T-helper 17 cell (primary cell): Measurements from ENCODE around the gene SH3RF3. TPM values are rescaled to one million over a fixed set of nuclear protein-coding genes. Genes with fewer than 3 reads are reported as not detected.

Experiments
- ATAC-seq: fragments of 150-1000 bp; cut with Tn5 transposase; 2 replicates; pipeline ENCODE4 v1.10.0; 2021; ENCODE audit warnings: mild to moderate bottlenecking, moderate library complexity
- DNase-seq, 3 donors: peaks; one replicate each; pipeline versions ENCODE4 v3.0.0 to v3.0.0-alpha.2; 2020 to 2021
- H3K9me3 ChIP-seq: one replicate; pipeline ENCODE4 v1.7.0; 2013; ENCODE audit warnings: low read length, mild to moderate bottlenecking; ENCODE audit not compliant: control insufficient read depth, poor library complexity, severe bottlenecking
- H3K27ac Mint-ChIP-seq: one replicate; pipeline ENCODE4 v1.8.0; 2022; ENCODE audit warnings: mild to moderate bottlenecking, moderate library complexity, mixed read lengths
- H3K27me3 Mint-ChIP-seq: one replicate; pipeline ENCODE4 v1.8.0; 2022; ENCODE audit warnings: mixed read lengths
- H3K36me3 Mint-ChIP-seq: one replicate; pipeline ENCODE4 v1.8.0; 2022; ENCODE audit warnings: low read depth, mixed read lengths
- H3K4me1 Mint-ChIP-seq: one replicate; pipeline ENCODE4 v1.8.0; 2022; ENCODE audit warnings: mild to moderate bottlenecking, mixed read lengths
- H3K4me3 Mint-ChIP-seq: one replicate; pipeline ENCODE4 v1.8.0; 2022; ENCODE audit warnings: mild to moderate bottlenecking, moderate library complexity, mixed read lengths
- total RNA-seq, 4 donors: library from RNA in 2 of 4; stranded (reverse) in 2 of 4; gene quantifications; one replicate each; pipeline ENCODE4 v1.2.3 and lab custom pipeline; 2022 to 2026

SH3RF3 gene
- total RNA-seq, 2 donors from 2014 or later: 0.16 to 0.27 TPM

- DNase-seq (no peak), ATAC-seq (no peak)
- H3K9me3 ChIP-seq: no peaks in the 10 kb centered on the region
- Mint-ChIP-seq H3K36me3 (no peaks in the 10 kb centered on the region), H3K4me3 (no peak overlapping the region), H3K4me1 (peaks cover 4% of the 10 kb centered on the region), H3K27me3 (peaks cover 20% of the 10 kb centered on the region), H3K27ac (peak overlapping the region; percentile 41)
Observed at GRCh38 chr2:109290887-109291643, 162.1 kb downstream of the SH3RF3 start.

GRCh38 chr2:109292386-109292785 lies 163.4 kb downstream of the SH3RF3 start:
- peaks cover 20% of the 10 kb centered on the region for H3K27me3 Mint-ChIP-seq
- no peak overlapping the region for H3K27ac Mint-ChIP-seq
- peaks cover 4% of the 10 kb centered on the region for H3K4me1 Mint-ChIP-seq
- H3K4me3 Mint-ChIP-seq: no peak overlapping the region
- no peak for DNase-seq
- no peaks in the 10 kb centered on the region for H3K9me3 ChIP-seq
- no peak for ATAC-seq
- no peaks in the 10 kb centered on the region for H3K36me3 Mint-ChIP-seq

DNA sequence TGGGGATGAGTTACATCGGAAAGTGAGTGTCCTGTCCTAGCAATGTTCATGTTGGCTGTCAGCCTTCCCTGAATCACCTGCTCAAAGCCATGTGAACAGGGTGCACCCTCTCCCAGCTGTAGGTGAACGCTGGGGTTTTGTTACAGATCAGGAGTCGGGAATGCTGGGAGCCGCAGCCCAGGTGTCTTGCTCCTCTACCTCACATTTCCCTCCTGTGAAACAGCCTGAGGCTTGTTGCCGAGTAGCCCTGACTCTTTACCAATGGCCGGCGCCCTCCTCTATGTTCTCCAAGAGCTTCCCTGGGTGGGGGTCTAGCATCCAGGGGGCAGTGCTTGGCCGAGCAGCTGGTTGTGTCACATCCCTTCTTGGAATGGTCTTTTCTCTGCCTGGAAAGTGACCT lies 164.7 kb downstream of the SH3RF3 start:
- H3K36me3 Mint-ChIP-seq: no peaks in the 10 kb centered on the region
- H3K4me1 Mint-ChIP-seq: peaks cover 4% of the 10 kb centered on the region
- peaks cover 25% of the 10 kb centered on the region for H3K27me3 Mint-ChIP-seq
- H3K9me3 ChIP-seq: no peaks in the 10 kb centered on the region
- H3K27ac Mint-ChIP-seq: no peak overlapping the region
- no peak overlapping the region for H3K4me3 Mint-ChIP-seq
- ATAC-seq (no peak), DNase-seq (no peak)

DNA sequence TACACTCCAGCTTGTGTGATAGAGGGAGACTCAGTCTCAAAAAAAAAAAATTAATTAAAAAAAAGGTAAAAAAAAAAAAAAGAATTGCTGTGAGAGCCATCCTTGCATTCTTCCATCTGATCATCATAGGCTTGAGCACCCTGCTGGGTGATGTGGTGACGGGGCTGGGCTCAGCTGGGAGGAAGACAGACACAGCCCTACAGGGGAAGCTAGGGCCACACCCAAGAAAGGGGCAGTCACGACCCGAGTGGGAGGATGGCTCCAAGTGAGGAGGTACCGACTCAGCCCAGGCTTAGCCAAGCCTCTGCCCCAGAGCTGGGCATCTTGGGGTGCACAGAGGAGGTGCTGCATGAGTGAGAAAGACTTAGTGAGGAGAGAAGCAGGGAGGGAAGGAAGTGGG lies 165.5 kb downstream of the SH3RF3 start:
- ATAC-seq (no peak), DNase-seq (no peak)
- no peaks in the 10 kb centered on the region for H3K9me3 ChIP-seq
- Mint-ChIP-seq H3K4me1 (peaks cover 4% of the 10 kb centered on the region), H3K4me3 (no peak overlapping the region), H3K27ac (no peak overlapping the region), H3K27me3 (peaks cover 19% of the 10 kb centered on the region), H3K36me3 (no peaks in the 10 kb centered on the region)

DNA sequence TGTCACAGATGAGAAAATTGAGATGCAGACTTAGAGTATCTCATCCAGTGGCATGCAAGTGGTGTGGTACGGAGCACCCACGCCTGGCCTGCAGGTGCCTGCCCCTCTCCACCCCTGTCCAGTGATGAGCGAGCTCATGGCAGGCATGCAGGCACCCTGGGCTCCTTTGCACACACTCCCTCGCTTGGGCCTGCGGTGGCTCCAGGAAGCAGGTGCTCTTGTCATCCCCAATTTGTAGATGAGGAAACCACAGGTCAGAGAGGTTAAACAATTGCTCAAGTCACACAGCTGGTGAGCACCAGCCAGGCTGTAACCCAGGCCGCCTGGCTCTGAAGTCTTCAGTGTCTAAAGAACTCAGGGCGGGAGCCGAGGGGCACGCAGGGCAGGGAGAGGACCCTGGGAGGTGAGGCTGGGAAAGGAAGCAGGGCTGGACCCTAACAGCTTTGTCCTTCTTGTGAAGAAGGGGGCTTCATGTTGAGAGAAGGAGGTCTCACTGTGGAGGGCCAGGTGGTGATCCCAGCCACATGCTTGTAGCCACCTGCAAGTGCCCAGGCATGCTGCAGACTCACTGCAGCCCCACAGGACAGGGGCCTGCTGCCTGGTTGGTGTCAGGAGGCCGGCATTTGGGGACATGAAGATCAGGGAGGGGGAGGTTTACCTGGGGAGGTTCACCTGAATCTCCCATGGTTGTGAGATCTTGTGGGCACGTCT lies 166.2 kb downstream of the SH3RF3 start:
- ATAC-seq (no peak), DNase-seq (no peak)
- Mint-ChIP-seq H3K36me3 (no peaks in the 10 kb centered on the region), H3K27me3 (peaks cover 13% of the 10 kb centered on the region), H3K4me1 (peaks cover 4% of the 10 kb centered on the region), H3K27ac (no peak overlapping the region), H3K4me3 (no peak overlapping the region)
- H3K9me3 ChIP-seq: no peaks in the 10 kb centered on the region

DNA sequence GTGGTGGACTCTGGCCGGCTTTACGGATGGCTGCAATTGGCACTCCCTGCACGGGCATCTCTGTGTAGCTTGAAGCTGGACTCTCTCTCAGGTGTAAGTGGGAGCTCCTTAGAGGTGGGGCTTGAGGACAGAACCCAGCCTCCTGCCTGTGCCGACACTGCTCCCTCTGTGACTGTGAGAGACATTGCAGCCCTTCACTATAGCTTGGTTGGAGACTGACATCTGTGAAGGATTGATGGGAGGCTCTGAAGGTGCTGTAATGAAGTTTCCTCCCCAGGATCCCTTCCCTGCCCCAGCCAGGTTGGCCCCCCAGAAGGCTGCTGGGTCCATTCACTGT lies 166.7 kb downstream of the SH3RF3 start:
- H3K36me3 Mint-ChIP-seq: no peaks in the 10 kb centered on the region
- DNase-seq: no peak
- H3K27ac Mint-ChIP-seq: no peak overlapping the region
- peaks cover 8% of the 10 kb centered on the region for H3K27me3 Mint-ChIP-seq
- H3K4me3 Mint-ChIP-seq: no peak overlapping the region
- peaks cover 4% of the 10 kb centered on the region for H3K4me1 Mint-ChIP-seq
- H3K9me3 ChIP-seq: no peaks in the 10 kb centered on the region
- ATAC-seq: no peak

GRCh38 chr2:109297566-109298490 lies 168.8 kb downstream of the SH3RF3 start:
- Mint-ChIP-seq H3K4me1 (peaks cover 4% of the 10 kb centered on the region), H3K27ac (no peak overlapping the region), H3K27me3 (peaks cover 6% of the 10 kb centered on the region), H3K36me3 (no peaks in the 10 kb centered on the region), H3K4me3 (no peak overlapping the region)
- no peak for ATAC-seq
- no peaks in the 10 kb centered on the region for H3K9me3 ChIP-seq
- DNase-seq: no peak

GRCh38 chr2:109298851-109299250 lies 169.8 kb downstream of the SH3RF3 start:
- peak overlapping the region; percentile 41 for H3K27ac Mint-ChIP-seq
- H3K4me1 Mint-ChIP-seq: peaks cover 4% of the 10 kb centered on the region
- ATAC-seq (no peak), DNase-seq (no peak)
- no peak overlapping the region for H3K4me3 Mint-ChIP-seq
- no peaks in the 10 kb centered on the region for H3K9me3 ChIP-seq
- no peaks in the 10 kb centered on the region for H3K36me3 Mint-ChIP-seq
- H3K27me3 Mint-ChIP-seq: peaks cover 12% of the 10 kb centered on the region

DNA sequence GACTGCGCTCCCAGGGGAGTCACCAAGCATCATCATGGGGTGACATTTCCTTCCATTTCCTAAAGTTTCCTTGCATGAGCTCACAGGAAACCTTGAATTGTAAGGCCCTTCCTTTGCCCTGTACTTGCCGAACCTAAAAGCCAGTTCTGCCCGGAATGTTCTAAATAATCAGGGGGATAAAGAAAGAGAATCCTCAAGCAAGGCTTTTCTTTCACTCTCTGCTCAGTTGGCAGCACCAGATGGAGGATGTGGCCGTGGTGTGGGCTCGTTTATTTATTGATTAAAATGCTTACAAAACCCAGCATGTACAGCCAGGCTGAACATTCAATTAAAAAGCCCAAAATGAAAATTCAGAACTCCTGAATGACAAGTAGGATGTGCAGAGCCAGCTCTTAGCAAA lies 170.5 kb downstream of the SH3RF3 start:
- Mint-ChIP-seq H3K36me3 (no peaks in the 10 kb centered on the region), H3K4me1 (peaks cover 4% of the 10 kb centered on the region), H3K27me3 (peaks cover 12% of the 10 kb centered on the region), H3K4me3 (no peak overlapping the region), H3K27ac (peak overlapping the region; percentile 41)
- DNase-seq (no peak), ATAC-seq (no peak)
- H3K9me3 ChIP-seq: no peaks in the 10 kb centered on the region

DNA sequence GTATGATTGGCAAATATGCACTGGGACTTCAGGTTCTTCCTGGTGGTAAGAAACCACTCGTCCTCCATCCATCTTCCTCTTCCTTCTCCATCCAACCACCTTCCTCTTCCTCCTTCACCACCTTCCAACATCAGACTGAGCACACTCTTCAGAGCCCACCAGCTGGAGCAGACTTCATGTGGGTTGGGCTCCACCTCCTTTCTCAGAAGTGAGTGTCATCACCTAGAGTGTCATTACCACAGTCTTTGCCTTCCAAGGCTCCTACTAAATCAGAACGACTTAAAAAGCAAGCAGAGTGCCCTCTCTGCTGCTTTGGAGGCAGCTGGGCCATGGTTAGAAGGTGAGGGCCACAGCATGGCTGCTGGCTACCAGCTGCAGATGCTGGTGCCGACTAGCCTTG lies 171.6 kb downstream of the SH3RF3 start:
- Mint-ChIP-seq H3K27ac (no peak overlapping the region), H3K27me3 (peaks cover 18% of the 10 kb centered on the region), H3K4me1 (peaks cover 3% of the 10 kb centered on the region), H3K36me3 (no peaks in the 10 kb centered on the region), H3K4me3 (no peak overlapping the region)
- no peak for ATAC-seq
- no peaks in the 10 kb centered on the region for H3K9me3 ChIP-seq
- no peak for DNase-seq

DNA sequence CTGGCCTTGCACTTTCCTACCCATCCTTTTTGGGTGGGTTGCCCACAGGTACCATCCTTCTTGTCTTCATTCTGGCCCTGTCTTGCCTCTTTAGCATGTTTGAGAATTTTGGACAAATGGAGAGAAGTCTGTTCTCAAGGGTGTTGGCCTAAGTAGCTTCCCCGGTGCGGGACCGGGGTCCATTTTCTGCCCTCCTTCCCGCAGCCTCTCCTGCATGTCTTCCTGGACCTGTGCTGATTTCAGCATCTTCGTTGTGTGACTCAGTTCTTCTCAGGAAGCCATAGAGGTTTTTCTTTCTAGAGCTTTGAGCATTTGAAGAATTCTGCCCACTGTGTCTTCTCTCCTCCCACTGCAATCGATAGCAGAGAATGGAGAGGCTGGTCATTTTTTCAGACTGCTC lies 172.7 kb downstream of the SH3RF3 start:
- Mint-ChIP-seq H3K27ac (no peak overlapping the region), H3K36me3 (no peaks in the 10 kb centered on the region), H3K4me1 (peaks cover 3% of the 10 kb centered on the region), H3K27me3 (peaks cover 29% of the 10 kb centered on the region), H3K4me3 (no peak overlapping the region)
- ATAC-seq (no peak), DNase-seq (no peak)
- H3K9me3 ChIP-seq: no peaks in the 10 kb centered on the region

DNA sequence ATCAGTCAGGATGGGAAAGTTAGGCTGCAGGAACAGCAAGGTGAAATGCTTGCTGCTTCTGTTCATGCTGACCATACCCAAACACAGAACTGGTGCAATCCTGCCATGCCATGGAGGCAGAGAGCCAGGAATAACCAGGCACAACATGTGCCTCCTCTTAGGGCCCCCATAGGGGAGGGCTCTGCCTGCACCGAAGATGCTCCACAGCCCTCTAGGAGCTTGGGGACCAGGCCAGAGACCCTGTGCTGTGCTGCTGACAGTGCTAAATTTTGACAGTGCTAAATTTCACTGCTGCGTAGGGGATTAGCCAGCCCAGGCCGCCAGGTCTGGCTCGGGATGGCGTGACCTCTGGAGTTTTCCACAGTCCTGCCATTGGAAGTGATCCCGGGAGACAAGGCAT lies 173.3 kb downstream of the SH3RF3 start:
- no peak overlapping the region for H3K4me3 Mint-ChIP-seq
- peaks cover 3% of the 10 kb centered on the region for H3K4me1 Mint-ChIP-seq
- H3K27ac Mint-ChIP-seq: no peak overlapping the region
- DNase-seq: no peak
- ATAC-seq: no peak
- peaks cover 31% of the 10 kb centered on the region for H3K27me3 Mint-ChIP-seq
- no peaks in the 10 kb centered on the region for H3K36me3 Mint-ChIP-seq
- H3K9me3 ChIP-seq: no peaks in the 10 kb centered on the region

GRCh38 chr2:109304242-109304641 lies 175.2 kb downstream of the SH3RF3 start:
- peaks cover 3% of the 10 kb centered on the region for H3K4me1 Mint-ChIP-seq
- H3K27me3 Mint-ChIP-seq: peaks cover 27% of the 10 kb centered on the region
- DNase-seq: no peak
- ATAC-seq: no peak
- H3K36me3 Mint-ChIP-seq: no peaks in the 10 kb centered on the region
- H3K27ac Mint-ChIP-seq: no peak overlapping the region
- H3K4me3 Mint-ChIP-seq: no peak overlapping the region
- no peaks in the 10 kb centered on the region for H3K9me3 ChIP-seq
